GM12875 (cell line): ENCODE measurements around the gene MIA3.

Experiments
- H3K4me3 ChIP-seq: one replicate; pipeline ENCODE4 v1.5.1; 2011; ENCODE audit warnings: low read depth, low read length, control low read depth
- TF ChIP-seq, protein P1 (sequence below): IDR thresholded peaks from 2 replicates; pipeline ENCODE4 v1.5.1; 2011; ENCODE audit warnings: low read depth, mild to moderate bottlenecking, control low read depth, inconsistent platforms, low read length, moderate library complexity, borderline replicate concordance; ENCODE audit not compliant: insufficient read depth

Gene MIA3

DNA sequence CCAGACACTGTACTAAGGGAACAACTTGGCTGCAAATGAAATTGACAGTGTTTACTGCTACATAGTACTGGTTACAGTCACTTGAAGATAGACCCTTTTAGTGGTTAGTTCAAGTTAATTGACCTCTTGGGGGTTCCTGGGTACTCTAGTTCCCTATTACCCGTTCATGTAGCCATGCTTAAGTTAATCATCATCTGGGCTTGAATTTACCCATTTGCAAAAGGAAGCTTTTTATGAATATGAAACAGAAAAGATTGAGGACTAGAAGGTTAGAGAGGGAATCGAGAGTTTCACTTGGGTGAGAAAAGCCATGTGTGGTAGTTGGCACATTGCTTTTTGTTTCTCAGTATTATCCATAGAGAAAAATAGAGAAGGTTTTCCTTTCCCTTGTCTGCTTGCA is 2.7 kb downstream of the MIA3 start:
- H3K4me3 ChIP-seq, result no peak overlapping the region

DNA sequence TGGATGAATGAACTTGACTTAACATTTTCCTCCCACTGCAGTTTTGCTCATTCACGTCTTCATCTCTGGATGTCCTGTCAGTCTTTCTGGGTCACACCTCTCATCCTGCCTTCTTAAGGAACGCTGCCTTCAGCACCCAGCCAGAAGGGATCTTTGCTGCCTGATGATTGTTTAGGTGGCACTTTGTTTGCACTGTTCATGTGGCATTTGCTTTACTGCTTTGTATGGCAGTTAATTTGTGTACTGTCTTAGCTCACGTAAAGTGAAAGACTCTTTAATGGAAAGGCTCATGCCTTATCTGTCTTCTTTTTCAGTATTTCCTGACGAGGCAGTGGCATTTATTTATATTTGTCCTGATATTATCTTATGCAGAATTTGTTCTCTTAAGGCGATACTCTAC is 4.9 kb downstream of the MIA3 start:
- TF ChIP-seq, protein P1, sequence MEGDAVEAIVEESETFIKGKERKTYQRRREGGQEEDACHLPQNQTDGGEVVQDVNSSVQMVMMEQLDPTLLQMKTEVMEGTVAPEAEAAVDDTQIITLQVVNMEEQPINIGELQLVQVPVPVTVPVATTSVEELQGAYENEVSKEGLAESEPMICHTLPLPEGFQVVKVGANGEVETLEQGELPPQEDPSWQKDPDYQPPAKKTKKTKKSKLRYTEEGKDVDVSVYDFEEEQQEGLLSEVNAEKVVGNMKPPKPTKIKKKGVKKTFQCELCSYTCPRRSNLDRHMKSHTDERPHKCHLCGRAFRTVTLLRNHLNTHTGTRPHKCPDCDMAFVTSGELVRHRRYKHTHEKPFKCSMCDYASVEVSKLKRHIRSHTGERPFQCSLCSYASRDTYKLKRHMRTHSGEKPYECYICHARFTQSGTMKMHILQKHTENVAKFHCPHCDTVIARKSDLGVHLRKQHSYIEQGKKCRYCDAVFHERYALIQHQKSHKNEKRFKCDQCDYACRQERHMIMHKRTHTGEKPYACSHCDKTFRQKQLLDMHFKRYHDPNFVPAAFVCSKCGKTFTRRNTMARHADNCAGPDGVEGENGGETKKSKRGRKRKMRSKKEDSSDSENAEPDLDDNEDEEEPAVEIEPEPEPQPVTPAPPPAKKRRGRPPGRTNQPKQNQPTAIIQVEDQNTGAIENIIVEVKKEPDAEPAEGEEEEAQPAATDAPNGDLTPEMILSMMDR, result no peak
- no peak overlapping the region for H3K4me3 ChIP-seq

More for the DNA sequence above, 2.7 kb downstream of the MIA3 start:
- TF ChIP-seq, protein P1, result no peak

DNA sequence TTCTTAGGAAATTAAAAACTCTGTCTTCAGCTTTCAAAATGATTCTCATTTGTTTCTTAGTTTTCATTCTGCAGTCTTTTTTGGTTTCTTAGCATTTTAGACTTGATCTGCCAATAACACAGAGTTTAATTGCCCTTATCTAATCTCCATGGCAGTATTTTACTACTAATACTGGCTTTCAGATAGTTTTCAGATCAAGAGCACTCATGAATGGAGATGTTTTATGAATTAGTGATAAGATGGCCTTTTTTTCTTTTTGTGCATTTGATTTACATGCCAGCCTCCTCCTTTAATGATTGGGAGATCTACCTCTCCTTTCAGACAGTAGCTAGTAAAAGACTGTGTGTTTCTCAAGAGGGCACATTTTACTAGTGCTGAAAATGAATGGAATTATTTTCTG is 5.6 kb downstream of the MIA3 start:
- TF ChIP-seq, protein P1, result no peak
- no peak overlapping the region for H3K4me3 ChIP-seq

DNA sequence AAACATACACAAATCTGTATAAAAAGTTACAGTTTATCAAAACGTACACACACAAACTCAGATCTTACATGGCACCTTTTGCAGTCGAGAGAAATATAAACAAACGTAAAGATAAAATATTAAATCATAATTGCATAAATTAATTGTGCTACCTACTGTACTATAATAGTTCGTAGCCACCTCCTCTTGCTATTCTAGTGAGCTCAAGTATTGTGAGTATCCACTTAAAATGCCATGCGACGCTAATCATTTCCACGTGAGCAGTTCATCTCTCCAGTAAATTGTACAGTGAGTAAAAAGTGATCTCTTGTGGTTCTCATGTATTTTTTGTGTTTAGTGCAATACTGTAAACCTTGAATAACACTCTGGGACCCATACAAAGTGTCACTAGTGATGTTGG is 6.3 kb downstream of the MIA3 start:
- H3K4me3 ChIP-seq, result no peak overlapping the region
- TF ChIP-seq, protein P1, result no peak

DNA sequence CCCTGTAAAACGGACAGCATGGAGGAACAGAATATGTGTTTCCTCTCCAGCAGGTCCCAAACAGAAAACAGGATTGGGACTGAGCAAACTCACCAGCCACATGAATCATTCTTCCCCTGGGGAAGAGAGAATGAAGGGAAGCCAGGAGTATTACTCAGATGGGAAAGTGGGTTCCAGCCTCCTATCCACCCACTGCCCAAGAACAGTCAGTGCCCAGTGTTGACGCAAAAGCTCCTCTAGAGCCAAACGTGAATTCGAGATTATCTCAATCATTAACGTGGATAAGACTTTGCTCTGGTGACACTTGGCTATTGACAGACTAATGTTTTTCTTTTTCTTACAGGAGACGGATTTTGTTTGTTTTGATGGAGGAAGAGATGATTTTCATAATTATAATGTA is 9.3 kb downstream of the MIA3 start:
- H3K4me3 ChIP-seq, result no peak overlapping the region
- TF ChIP-seq, protein P1, result no peak

DNA sequence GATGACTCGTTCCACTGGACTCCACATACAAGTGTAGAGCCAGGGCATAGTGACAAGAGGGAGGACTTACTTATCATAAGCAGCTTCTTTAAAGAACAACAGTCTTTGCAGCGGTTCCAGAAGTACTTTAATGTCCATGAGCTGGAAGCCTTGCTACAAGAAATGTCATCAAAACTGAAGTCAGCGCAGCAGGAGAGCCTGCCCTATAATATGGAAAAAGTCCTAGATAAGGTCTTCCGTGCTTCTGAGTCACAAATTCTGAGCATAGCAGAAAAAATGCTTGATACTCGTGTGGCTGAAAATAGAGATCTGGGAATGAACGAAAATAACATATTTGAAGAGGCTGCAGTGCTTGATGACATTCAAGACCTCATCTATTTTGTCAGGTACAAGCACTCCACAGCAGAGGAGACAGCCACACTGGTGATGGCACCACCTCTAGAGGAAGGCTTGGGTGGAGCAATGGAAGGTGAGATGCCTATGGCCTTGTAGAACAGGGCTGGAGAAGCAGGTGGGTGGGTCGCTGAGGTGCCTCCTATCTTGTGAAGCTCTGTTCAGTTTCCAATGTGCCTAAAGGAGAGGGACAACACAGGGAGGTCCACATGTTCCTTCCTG is 12.1 kb downstream of the MIA3 start:
- H3K4me3 ChIP-seq, result no peak overlapping the region
- TF ChIP-seq, protein P1, result no peak

DNA sequence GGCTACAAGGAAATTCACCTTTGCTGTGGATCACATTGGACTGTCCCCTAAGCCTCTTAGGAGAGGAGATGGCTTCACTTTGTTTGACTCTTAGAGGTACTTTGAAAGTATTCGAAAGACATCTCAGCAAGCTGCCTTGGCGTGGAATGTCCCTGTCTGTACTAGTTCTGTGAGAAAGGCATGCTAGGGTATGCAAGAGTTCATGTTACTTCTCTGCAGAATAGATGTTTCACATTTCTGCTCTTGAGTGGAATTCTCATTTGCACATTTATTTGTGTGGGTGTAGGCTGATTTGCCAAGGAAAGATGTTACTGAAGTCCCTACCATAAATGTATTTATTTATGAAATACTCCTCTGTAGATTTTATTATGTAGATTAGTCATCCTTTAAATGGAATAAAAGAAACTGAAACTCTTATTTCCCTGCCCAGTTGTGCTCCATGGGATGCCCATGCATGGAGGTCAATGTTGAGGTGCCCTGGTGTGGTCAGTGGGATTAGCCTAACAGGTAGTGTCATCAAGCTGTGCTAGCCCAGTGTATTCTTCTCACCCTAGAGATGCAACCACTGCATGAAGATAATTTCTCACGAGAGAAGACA is 13.8 kb downstream of the MIA3 start:
- TF ChIP-seq, protein P1, result no peak

More for the DNA sequence above, 13.8 kb downstream of the MIA3 start:
- no peak overlapping the region for H3K4me3 ChIP-seq
